ENCODE data around the gene NRF1. TPM values are rescaled to one million over a fixed set of nuclear protein-coding genes. Genes with fewer than 3 reads are reported as not detected.

NRF1 gene
- total and polyA plus RNA-seq, 2 of the 8 experiments (the other 6 are each of a cell fraction or from before 2014, with no cell fraction given), result 18.2 to 21.4 TPM

DNA sequence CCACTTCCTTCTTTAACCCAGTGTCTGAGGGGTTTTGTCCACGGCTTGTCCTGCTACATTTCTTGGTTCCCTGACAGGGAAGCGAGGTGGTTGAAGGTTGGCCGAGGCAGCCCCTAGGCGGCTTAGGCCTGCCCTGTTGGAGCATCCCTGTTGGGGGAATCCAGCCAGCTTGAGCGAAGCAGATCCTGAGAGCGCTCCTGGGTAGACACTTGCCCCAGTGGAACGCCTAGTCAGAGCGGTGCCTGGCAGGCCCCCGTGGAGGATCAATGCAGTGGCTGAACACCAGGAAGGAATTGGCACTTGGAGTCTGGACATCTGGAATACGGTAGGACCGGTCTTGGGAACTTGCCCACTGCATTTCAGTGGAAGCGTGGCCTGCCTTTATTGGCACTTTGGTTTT, 32.7 kb upstream of the NRF1 start:
- Histone ChIP-seq H2BK5ac (ENCODE audit: low read depth, low read length) (no peak overlapping the region), H3K56ac (replicated peaks; ENCODE audit: insufficient read length, low read depth, low read length) (no peak overlapping the region), H4K5ac (ENCODE audit: insufficient read length, low read depth, low read length) (no peak overlapping the region), H3K9ac (replicated peaks in 1 of 4; ENCODE audit: extremely low read depth in 1 of 4, low read depth in 3 of 4, low read length in 3 of 4) (no peak overlapping the region), H2AK5ac (ENCODE audit: low read depth, low read length) (no peak overlapping the region), H2BK15ac (ENCODE audit: low read length) (no peak overlapping the region), H4K8ac (ENCODE audit: extremely low read depth, insufficient read depth, low read length) (no peak overlapping the region), H4K20me1 (replicated peaks in 1 of 2; ENCODE audit: control insufficient read depth in 1 of 2, insufficient read depth in 2 of 2, low read length in 2 of 2) (no peaks in the 10 kb centered on the region), H3K27ac (ENCODE audit: low read depth, low read length) (no peak overlapping the region), H3K9me3 (ENCODE audit: insufficient read depth in 2 of 2, low read depth in 1 of 2, low read length in 1 of 2) (peaks cover 3 to 11% of the 10 kb centered on the region in 2 experiments; a peak in 1 of 4 replicates), H2BK12ac (ENCODE audit: low read depth, low read length) (no peak overlapping the region), H3K23ac (ENCODE audit: insufficient read length) (no peak overlapping the region), H3K23me2 (ENCODE audit: low read depth, low read length) (no peaks in the 10 kb centered on the region), H3K79me2 (ENCODE audit: control insufficient read depth in 1 of 2, insufficient read depth in 2 of 2, low read length in 2 of 2) (no peaks in the 10 kb centered on the region), H3K36me3 (ENCODE audit: control insufficient read depth in 2 of 4, insufficient read depth in 4 of 4, low read length in 3 of 4) (no peaks in the 10 kb centered on the region), H2BK120ac (replicated peaks; ENCODE audit: low read depth, low read length) (no peak overlapping the region), H3K27me3 (replicated peaks in 1 of 4; ENCODE audit: control insufficient read depth in 3 of 4, extremely low read depth in 1 of 4, insufficient read depth in 3 of 4, low read length in 3 of 4) (no peaks in the 10 kb centered on the region; a peak in 1 of 7 replicates), H3K4ac (replicated peaks; ENCODE audit: insufficient read length, low read depth, low read length) (no peak overlapping the region), H3K79me1 (ENCODE audit: low read depth, low read length) (no peaks in the 10 kb centered on the region), H2AFZ (ENCODE audit: low read length) (no peak overlapping the region), H3K4me1 (replicated peaks in 1 of 4; ENCODE audit: control insufficient read depth in 3 of 4, insufficient read depth in 4 of 4, low read length in 3 of 4) (no peaks in the 10 kb centered on the region), H4K91ac (replicated peaks; ENCODE audit: insufficient read length, low read length) (no peak overlapping the region), H3K4me2 (ENCODE audit: insufficient read depth in 1 of 2, low read depth in 2 of 2, low read length in 2 of 2) (no peak overlapping the region), H3K14ac (ENCODE audit: insufficient read length) (no peak overlapping the region), H3K4me3 (ENCODE audit: extremely low read depth in 1 of 4, insufficient read depth in 2 of 4, low read depth in 3 of 4, low read length in 4 of 4) (no peak overlapping the region), H3K18ac (ENCODE audit: extremely low read depth, low read length) (no peak overlapping the region), H2BK20ac (ENCODE audit: low read length) (no peak overlapping the region)
- POLR2A ChIA-PET (ENCODE audit: partially characterized antibody), result no interaction called here
- 98% methylated on average over 12 of the region's 12 CpGs; no CpG with 5 or more reads in 1 of the 2 experiments for WGBS, 2 experiments (ENCODE audit: extremely low coverage in 1 of 2, insufficient coverage in 1 of 2, insufficient read length in 1 of 2, insufficient replicate concordance in 2 of 2, low coverage in 1 of 2, low lambda C conversion rate in 2 of 2, missing lambda C conversion rate in 1 of 2)
- CTCF ChIA-PET (ENCODE audit: partially characterized antibody), result interaction anchor here (0.6 kb wide), 1 partner anchor 8 kb away, joined by 4 read pairs; no protein-coding TSS in a partner anchor
- FAIRE-seq, result no peak
- no peak for DNase-seq (ENCODE audit: low read depth in 1 of 2, low spot score in 2 of 2)
- TF ChIP-seq, protein P1, sequence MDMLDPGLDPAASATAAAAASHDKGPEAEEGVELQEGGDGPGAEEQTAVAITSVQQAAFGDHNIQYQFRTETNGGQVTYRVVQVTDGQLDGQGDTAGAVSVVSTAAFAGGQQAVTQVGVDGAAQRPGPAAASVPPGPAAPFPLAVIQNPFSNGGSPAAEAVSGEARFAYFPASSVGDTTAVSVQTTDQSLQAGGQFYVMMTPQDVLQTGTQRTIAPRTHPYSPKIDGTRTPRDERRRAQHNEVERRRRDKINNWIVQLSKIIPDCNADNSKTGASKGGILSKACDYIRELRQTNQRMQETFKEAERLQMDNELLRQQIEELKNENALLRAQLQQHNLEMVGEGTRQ (IDR thresholded peaks at IDR 0.05; ENCODE audit: low read length), result no peak
- no peak for TF ChIP-seq RFX5 (IDR thresholded peaks at IDR 0.05; ENCODE audit: borderline replicate concordance, low read depth, low read length)
- TF ChIP-seq, protein P2, sequence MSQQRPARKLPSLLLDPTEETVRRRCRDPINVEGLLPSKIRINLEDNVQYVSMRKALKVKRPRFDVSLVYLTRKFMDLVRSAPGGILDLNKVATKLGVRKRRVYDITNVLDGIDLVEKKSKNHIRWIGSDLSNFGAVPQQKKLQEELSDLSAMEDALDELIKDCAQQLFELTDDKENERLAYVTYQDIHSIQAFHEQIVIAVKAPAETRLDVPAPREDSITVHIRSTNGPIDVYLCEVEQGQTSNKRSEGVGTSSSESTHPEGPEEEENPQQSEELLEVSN (IDR thresholded peaks at IDR 0.05), result no peak
- TF ChIP-seq BCL11A (IDR thresholded peaks at IDR 0.05; ENCODE audit: low read depth in 2 of 2, low read length in 2 of 2), result no peak
- no peak for TF ChIP-seq TEAD4 (IDR thresholded peaks at IDR 0.05; ENCODE audit: low read depth, low read length)
- TF ChIP-seq, protein P3, sequence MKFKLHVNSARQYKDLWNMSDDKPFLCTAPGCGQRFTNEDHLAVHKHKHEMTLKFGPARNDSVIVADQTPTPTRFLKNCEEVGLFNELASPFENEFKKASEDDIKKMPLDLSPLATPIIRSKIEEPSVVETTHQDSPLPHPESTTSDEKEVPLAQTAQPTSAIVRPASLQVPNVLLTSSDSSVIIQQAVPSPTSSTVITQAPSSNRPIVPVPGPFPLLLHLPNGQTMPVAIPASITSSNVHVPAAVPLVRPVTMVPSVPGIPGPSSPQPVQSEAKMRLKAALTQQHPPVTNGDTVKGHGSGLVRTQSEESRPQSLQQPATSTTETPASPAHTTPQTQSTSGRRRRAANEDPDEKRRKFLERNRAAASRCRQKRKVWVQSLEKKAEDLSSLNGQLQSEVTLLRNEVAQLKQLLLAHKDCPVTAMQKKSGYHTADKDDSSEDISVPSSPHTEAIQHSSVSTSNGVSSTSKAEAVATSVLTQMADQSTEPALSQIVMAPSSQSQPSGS (IDR thresholded peaks at IDR 0.05; ENCODE audit: low read length), result no peak
- TF ChIP-seq GABPA (IDR thresholded peaks at IDR 0.05; ENCODE audit: borderline replicate concordance, insufficient read depth, low read length), result no peak
- no peak for TF ChIP-seq NANOG (IDR thresholded peaks at IDR 0.05; ENCODE audit: insufficient read depth, low read depth, low read length, poor library complexity, severe bottlenecking)
- no peak for TF ChIP-seq SUZ12 (IDR thresholded peaks at IDR 0.05; ENCODE audit: low read length)
- no peak for TF ChIP-seq PHF8 (conservative IDR thresholded peaks at IDR 0.05; ENCODE audit: low read depth, low read length)
